HG02642 (cell line): ENCODE data around the gene NIPSNAP2.
"Not testable (repeated sequence)": the region's sequence is repeated elsewhere in the genome, so short reads cannot be mapped to it uniquely, and the experiment has no call there.

ENCODE experiments used
- ATAC-seq: cut with Tn5 transposase; IDR thresholded peaks from one replicate; pipeline ENCODE4 v1.9.1; 2021; ENCODE audit warnings: mild to moderate bottlenecking; ENCODE audit not compliant: unreplicated experiment, poor library complexity

NIPSNAP2 gene

GRCh38 chr7:55964261-55965099 lies at the start of gene NIPSNAP2:
Gene NIPSNAP2, plus strand, starts transcription at chr7:55964585. Its CDS starts 25 bp downstream, at chr7:55964610.
- peak; percentile 87 for ATAC-seq

GRCh38 chr7:55917771-55918170 lies 46.6 kb upstream of the NIPSNAP2 start:
- no peak for ATAC-seq

GRCh38 chr7:55928006-55928767 lies 36.2 kb upstream of the NIPSNAP2 start:
- ATAC-seq: no peak

GRCh38 chr7:55931421-55932151 lies 32.8 kb upstream of the NIPSNAP2 start:
- no peak for ATAC-seq

- no peak for ATAC-seq
These were observed 24.8 kb upstream of the NIPSNAP2 start for GRCh38 chr7:55939514-55940123.

GRCh38 chr7:55946545-55946944 lies 17.8 kb upstream of the NIPSNAP2 start:
- no peak for ATAC-seq

DNA sequence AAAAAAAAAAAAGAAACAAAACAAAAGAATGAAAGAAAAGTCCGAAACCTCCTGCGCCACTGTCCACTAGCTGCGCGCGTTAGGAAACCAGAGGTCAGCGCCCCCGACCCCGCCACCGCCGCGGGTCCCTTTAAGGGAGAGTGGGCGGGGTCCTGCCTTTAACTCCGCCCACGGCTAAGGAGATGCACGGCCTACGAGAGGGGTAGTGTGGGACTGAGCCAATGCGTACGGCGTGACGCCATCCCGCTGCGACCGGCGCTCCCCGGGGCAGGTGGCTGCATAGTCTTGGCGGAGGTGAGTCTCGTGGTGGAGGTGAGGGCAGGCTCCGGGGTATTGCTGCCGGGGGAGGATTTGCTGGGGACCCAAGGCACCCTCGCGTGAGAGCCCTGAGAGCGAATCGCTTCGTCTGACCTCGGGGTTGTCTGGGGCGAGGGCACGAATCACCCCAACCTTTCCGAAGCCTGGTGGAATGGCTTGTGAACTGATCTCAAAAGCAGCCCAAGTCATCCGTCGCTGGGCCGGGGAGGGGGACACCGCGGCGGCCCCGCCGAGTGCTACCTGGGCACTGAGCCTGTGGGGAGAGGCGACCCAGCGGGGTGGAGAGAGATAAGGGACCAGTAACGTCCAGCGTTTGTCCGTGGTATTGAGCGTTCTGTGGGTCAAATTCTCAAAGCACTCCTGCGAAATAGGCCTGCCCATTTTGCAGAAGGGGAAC lies 12.6 kb upstream of the NIPSNAP2 start, which contains the start of gene MRPS17:
TSS of gene MRPS17 (plus strand) at position 241 of the 715 bp plus-strand sequence. CDS start 1,319 bp downstream, outside the sequence.
- ATAC-seq: peak; percentile 100

DNA sequence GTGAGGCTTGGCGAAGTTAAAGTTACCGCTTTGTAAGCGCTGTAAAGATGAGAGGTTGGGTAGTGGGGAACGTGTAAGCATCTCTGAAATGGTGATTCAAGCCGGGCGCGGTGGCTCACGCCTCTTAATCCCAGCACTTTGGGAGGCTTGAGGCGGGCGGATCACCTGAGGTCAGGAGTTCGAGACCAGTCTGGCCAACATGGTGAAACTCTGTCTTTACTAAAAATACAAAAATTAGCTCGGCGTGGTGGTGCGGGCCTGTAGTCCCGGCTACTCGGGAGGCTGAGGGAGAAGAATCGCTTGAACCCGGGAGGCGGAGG lies 12.1 kb upstream of the NIPSNAP2 start:
- ATAC-seq: not testable (repeated sequence)

- ATAC-seq: no peak
These were observed 10.5 kb upstream of the NIPSNAP2 start for GRCh38 chr7:55953707-55954475.

GRCh38 chr7:55957190-55957589 lies 7.2 kb upstream of the NIPSNAP2 start:
- no peak for ATAC-seq

- no peak for ATAC-seq
These were observed 2.4 kb upstream of the NIPSNAP2 start for GRCh38 chr7:55962014-55962413.

GRCh38 chr7:55963584-55964168 lies 709 bp upstream of the NIPSNAP2 start:
- no peak for ATAC-seq

GRCh38 chr7:55965100-55965470 lies 700 bp downstream of the NIPSNAP2 start:
- no peak for ATAC-seq

GRCh38 chr7:55965805-55966421 lies 1.5 kb downstream of the NIPSNAP2 start:
- ATAC-seq: no peak

- ATAC-seq: no peak
These were observed 2.5 kb downstream of the NIPSNAP2 start for GRCh38 chr7:55966851-55967250.

DNA sequence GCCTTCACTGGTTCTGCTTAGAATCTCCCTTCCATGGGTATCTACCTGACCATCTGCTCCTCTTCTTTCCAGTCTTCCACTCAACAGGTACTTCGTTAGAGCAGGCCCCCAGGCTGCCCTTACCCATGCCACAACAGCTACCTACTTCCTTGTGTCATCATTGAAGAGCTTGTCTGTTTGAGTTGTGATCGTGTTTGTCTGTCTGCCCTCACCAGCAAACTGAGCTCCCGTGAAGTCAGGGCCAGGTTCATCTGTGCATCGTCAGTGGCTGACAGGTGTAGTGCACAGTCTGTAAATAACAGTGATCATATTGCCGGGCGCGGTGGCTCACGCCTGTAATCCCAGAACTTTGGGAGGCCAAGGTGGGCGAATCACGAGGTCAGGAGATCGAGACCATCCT lies 5.0 kb downstream of the NIPSNAP2 start:
- ATAC-seq: no peak

- no peak for ATAC-seq
These were observed 6.2 kb downstream of the NIPSNAP2 start for GRCh38 chr7:55970561-55970960.

- no peak for ATAC-seq
These were observed 6.6 kb downstream of the NIPSNAP2 start for GRCh38 chr7:55970978-55971377.
